GM18499 (cell line): Measurements from ENCODE around the gene SLIT3.

Source experiments
- ATAC-seq: cut with Tn5 transposase; IDR thresholded peaks from one replicate; pipeline ENCODE4 v1.9.1; 2021; ENCODE audit warnings: moderate number of reproducible peaks; ENCODE audit not compliant: insufficient read depth, unreplicated experiment

The SLIT3 gene

GRCh38 chr5:168984135-168984675 is 316.7 kb downstream of the SLIT3 start:
- ATAC-seq: no peak

- no peak for ATAC-seq
These were observed 321.8 kb downstream of the SLIT3 start for GRCh38 chr5:168979135-168979534.

GRCh38 chr5:168978500-168978899 is 322.4 kb downstream of the SLIT3 start:
- ATAC-seq: no peak

GRCh38 chr5:168978015-168978414 is 322.9 kb downstream of the SLIT3 start:
- ATAC-seq: no peak

- ATAC-seq: no peak
These were observed 324.5 kb downstream of the SLIT3 start for GRCh38 chr5:168976311-168976970.

GRCh38 chr5:168975331-168975730 is 325.6 kb downstream of the SLIT3 start:
- no peak for ATAC-seq

GRCh38 chr5:168974082-168974481 is 326.9 kb downstream of the SLIT3 start:
- ATAC-seq: no peak

- no peak for ATAC-seq
These were observed 328.2 kb downstream of the SLIT3 start for GRCh38 chr5:168972731-168973130.

GRCh38 chr5:168971100-168971499 is 329.8 kb downstream of the SLIT3 start:
- ATAC-seq: no peak

GRCh38 chr5:168969326-168969886 is 331.5 kb downstream of the SLIT3 start:
- no peak for ATAC-seq

- no peak for ATAC-seq
These were observed 332.9 kb downstream of the SLIT3 start for GRCh38 chr5:168967882-168968620.

- ATAC-seq: no peak
These were observed 335.3 kb downstream of the SLIT3 start for GRCh38 chr5:168965638-168966037.

GRCh38 chr5:168964182-168964581 is 336.8 kb downstream of the SLIT3 start:
- no peak for ATAC-seq

- no peak for ATAC-seq
These were observed 338.6 kb downstream of the SLIT3 start for GRCh38 chr5:168962306-168962705.

GRCh38 chr5:168961681-168962080 is 339.3 kb downstream of the SLIT3 start:
- ATAC-seq: no peak

- no peak for ATAC-seq
These were observed 340.4 kb downstream of the SLIT3 start for GRCh38 chr5:168960497-168960896.

- no peak for ATAC-seq
These were observed 347.6 kb downstream of the SLIT3 start for GRCh38 chr5:168953351-168953750.

- ATAC-seq: no peak
These were observed 348.7 kb downstream of the SLIT3 start for GRCh38 chr5:168952196-168952595.

- ATAC-seq: no peak
These were observed 349.2 kb downstream of the SLIT3 start for GRCh38 chr5:168951769-168952168.

GRCh38 chr5:168951356-168951755 is 349.6 kb downstream of the SLIT3 start:
- no peak for ATAC-seq

GRCh38 chr5:168950241-168950951 is 350.5 kb downstream of the SLIT3 start:
- peak; percentile 62 for ATAC-seq
